ENCODE results near the gene GPR158. TPM values are rescaled to one million over a fixed set of nuclear protein-coding genes. Genes with fewer than 3 reads are reported as not detected.

The GPR158 gene
- total and polyA plus RNA-seq, 2 donors (not counting 1 experiment from before 2014, with no cell fraction given) = 0.33 TPM; not detected in 1

DNA sequence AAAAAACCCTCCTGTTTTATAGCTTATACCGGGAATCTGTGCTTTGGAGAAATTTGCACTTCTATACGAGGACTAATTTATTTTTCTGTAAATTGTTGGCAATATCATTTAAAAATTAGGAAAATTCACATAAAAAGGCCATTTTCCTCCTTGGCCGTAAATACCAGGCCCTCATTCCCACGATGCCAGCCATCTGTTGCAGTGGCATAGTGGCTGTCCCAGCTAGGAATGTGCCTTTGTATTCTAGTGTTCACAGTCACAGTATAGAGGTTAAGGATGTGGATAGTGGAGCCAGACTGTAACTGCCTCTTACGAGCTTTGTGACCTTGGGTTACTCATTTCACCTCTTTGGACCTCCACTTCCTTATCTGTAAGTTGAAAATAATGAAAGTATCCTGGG, 312.5 kb downstream of the GPR158 start:
- TF ChIP-seq, protein P1, sequence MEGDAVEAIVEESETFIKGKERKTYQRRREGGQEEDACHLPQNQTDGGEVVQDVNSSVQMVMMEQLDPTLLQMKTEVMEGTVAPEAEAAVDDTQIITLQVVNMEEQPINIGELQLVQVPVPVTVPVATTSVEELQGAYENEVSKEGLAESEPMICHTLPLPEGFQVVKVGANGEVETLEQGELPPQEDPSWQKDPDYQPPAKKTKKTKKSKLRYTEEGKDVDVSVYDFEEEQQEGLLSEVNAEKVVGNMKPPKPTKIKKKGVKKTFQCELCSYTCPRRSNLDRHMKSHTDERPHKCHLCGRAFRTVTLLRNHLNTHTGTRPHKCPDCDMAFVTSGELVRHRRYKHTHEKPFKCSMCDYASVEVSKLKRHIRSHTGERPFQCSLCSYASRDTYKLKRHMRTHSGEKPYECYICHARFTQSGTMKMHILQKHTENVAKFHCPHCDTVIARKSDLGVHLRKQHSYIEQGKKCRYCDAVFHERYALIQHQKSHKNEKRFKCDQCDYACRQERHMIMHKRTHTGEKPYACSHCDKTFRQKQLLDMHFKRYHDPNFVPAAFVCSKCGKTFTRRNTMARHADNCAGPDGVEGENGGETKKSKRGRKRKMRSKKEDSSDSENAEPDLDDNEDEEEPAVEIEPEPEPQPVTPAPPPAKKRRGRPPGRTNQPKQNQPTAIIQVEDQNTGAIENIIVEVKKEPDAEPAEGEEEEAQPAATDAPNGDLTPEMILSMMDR (conservative IDR thresholded peaks at IDR 0.05 in 1 of 2, IDR thresholded peaks at IDR 0.05 in 1 of 2; ENCODE audit: low read depth in 1 of 2, low read length in 2 of 2) = no peak
- TF ChIP-seq EZH2 (IDR thresholded peaks at IDR 0.05; ENCODE audit: low read length, missing control alignments) = no peak
- no peaks in the 10 kb centered on the region for H3K9me3 ChIP-seq (ENCODE audit: control insufficient read depth, insufficient read depth, low read depth, low read length)
- no peak overlapping the region for H3K9ac ChIP-seq (ENCODE audit: insufficient read depth, low read length)
- no peaks in the 10 kb centered on the region for H4K20me1 ChIP-seq (ENCODE audit: control insufficient read depth, extremely low read depth, insufficient read depth, low read length)
- H3K4me3 ChIP-seq (replicated peaks in 1 of 4; ENCODE audit: control extremely low read depth in 1 of 4, insufficient read depth in 1 of 4, low read depth in 3 of 4, low read length in 4 of 4) = no peak overlapping the region
- no peaks in the 10 kb centered on the region for H3K79me2 ChIP-seq (ENCODE audit: control insufficient read depth, insufficient read depth, low read length)
- H3K27me3 ChIP-seq (ENCODE audit: control insufficient read depth, insufficient read depth, low read length) = no peaks in the 10 kb centered on the region
- H3K27ac ChIP-seq (ENCODE audit: insufficient read depth, low read length) = no peak overlapping the region
- no peaks in the 10 kb centered on the region for H3K36me3 ChIP-seq (ENCODE audit: control insufficient read depth, insufficient read depth, low read length)
- no peak overlapping the region for H3K4me2 ChIP-seq (ENCODE audit: extremely low read depth, insufficient read depth, low read length)
- H2AFZ ChIP-seq (ENCODE audit: low read length) = no peak overlapping the region
- no peak for DNase-seq (ENCODE audit: low read depth in 2 of 2)
- H3K4me1 ChIP-seq (ENCODE audit: control insufficient read depth, extremely low read depth, insufficient read depth, low read length) = no peaks in the 10 kb centered on the region

DNA sequence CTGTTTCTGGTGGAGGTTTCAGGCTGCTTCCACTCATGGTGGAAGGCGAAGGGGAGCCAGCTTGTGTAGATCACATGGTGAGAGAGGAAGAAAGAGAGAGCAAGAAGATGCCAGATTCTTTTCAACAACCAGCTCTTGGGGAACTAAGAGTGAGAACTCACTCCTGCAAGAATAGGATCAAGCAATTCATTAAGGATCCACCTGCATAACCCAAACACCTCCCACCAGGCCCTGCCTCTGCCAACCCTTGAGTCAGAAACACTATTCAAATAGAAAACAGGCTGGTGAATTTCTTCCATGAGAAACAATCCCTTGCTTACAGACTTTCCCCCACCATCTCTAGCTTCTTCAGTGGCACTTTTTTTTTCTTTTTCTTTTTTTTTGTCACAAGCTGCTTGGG, 317.2 kb downstream of the GPR158 start:
- TF ChIP-seq, protein P1 (conservative IDR thresholded peaks at IDR 0.05 in 1 of 2, IDR thresholded peaks at IDR 0.05 in 1 of 2; ENCODE audit: low read depth in 1 of 2, low read length in 2 of 2) = no peak
- TF ChIP-seq EZH2 (IDR thresholded peaks at IDR 0.05; ENCODE audit: low read length, missing control alignments) = no peak

DNA sequence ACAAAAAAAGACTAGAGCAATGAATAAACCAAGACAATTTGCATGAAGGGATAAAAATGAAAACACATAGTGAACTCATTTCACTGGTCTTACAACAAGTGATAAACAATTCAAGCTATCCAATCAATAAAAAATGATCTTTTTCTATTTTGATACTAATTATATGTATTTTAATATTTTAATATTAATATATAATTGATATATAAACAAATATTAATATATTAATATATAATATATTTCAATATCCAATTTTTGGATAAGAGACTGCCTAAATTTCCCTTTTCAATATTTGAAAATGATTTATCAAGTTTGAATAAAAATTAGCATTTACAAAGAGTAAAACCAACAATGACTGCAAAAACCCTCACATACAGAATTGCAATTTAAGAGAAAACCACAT, 317.9 kb downstream of the GPR158 start:
- Histone ChIP-seq H3K4me3 (replicated peaks in 1 of 4; ENCODE audit: control extremely low read depth in 1 of 4, insufficient read depth in 1 of 4, low read depth in 3 of 4, low read length in 4 of 4) (no peak overlapping the region), H3K27me3 (ENCODE audit: control insufficient read depth, insufficient read depth, low read length) (no peaks in the 10 kb centered on the region), H3K27ac (ENCODE audit: insufficient read depth, low read length) (no peak overlapping the region), H3K9me3 (ENCODE audit: control insufficient read depth, insufficient read depth, low read depth, low read length) (no peaks in the 10 kb centered on the region), H3K9ac (ENCODE audit: insufficient read depth, low read length) (no peak overlapping the region), H2AFZ (ENCODE audit: low read length) (no peak overlapping the region), H3K36me3 (ENCODE audit: control insufficient read depth, insufficient read depth, low read length) (no peaks in the 10 kb centered on the region), H4K20me1 (ENCODE audit: control insufficient read depth, extremely low read depth, insufficient read depth, low read length) (no peaks in the 10 kb centered on the region), H3K79me2 (ENCODE audit: control insufficient read depth, insufficient read depth, low read length) (no peaks in the 10 kb centered on the region), H3K4me2 (ENCODE audit: extremely low read depth, insufficient read depth, low read length) (no peak overlapping the region), H3K4me1 (ENCODE audit: control insufficient read depth, extremely low read depth, insufficient read depth, low read length) (no peaks in the 10 kb centered on the region)
- TF ChIP-seq, protein P1 (conservative IDR thresholded peaks at IDR 0.05 in 1 of 2, IDR thresholded peaks at IDR 0.05 in 1 of 2; ENCODE audit: low read depth in 1 of 2, low read length in 2 of 2) = no peak
- no peak for TF ChIP-seq EZH2 (IDR thresholded peaks at IDR 0.05; ENCODE audit: low read length, missing control alignments)
- DNase-seq (ENCODE audit: low read depth in 2 of 2) = no peak

More for the DNA sequence above, 317.2 kb downstream of the GPR158 start:
- no peaks in the 10 kb centered on the region for H3K9me3 ChIP-seq (ENCODE audit: control insufficient read depth, insufficient read depth, low read depth, low read length)
- no peaks in the 10 kb centered on the region for H3K4me1 ChIP-seq (ENCODE audit: control insufficient read depth, extremely low read depth, insufficient read depth, low read length)
- H3K9ac ChIP-seq (ENCODE audit: insufficient read depth, low read length) = no peak overlapping the region
- H4K20me1 ChIP-seq (ENCODE audit: control insufficient read depth, extremely low read depth, insufficient read depth, low read length) = no peaks in the 10 kb centered on the region
- no peak overlapping the region for H3K27ac ChIP-seq (ENCODE audit: insufficient read depth, low read length)
- no peaks in the 10 kb centered on the region for H3K36me3 ChIP-seq (ENCODE audit: control insufficient read depth, insufficient read depth, low read length)
- no peak overlapping the region for H3K4me2 ChIP-seq (ENCODE audit: extremely low read depth, insufficient read depth, low read length)
- H3K27me3 ChIP-seq (ENCODE audit: control insufficient read depth, insufficient read depth, low read length) = no peaks in the 10 kb centered on the region
- no peaks in the 10 kb centered on the region for H3K79me2 ChIP-seq (ENCODE audit: control insufficient read depth, insufficient read depth, low read length)
- DNase-seq (ENCODE audit: low read depth in 2 of 2) = no peak
- H2AFZ ChIP-seq (ENCODE audit: low read length) = no peak overlapping the region
- no peak overlapping the region for H3K4me3 ChIP-seq (replicated peaks in 1 of 4; ENCODE audit: control extremely low read depth in 1 of 4, insufficient read depth in 1 of 4, low read depth in 3 of 4, low read length in 4 of 4)

Measured in fibroblast of lung (primary cell).